ENCODE measurements around the gene ANAPC5.

- TF ChIP-seq CTCF (IDR thresholded peaks at IDR 0.05; ENCODE audit: low read depth, low read length, poor library complexity, severe bottlenecking): no peak
- TF ChIP-seq EZH2phosphoT487 (IDR thresholded peaks at IDR 0.05; ENCODE audit: borderline replicate concordance, low read length): no peak
These were observed 68.8 kb downstream of the ANAPC5 start for GRCh38 chr12:121283388-121283787.

All from DOHH2 (cell line).